Activated CD4-positive, alpha-beta T cell treated with anti-CD3 and anti-CD28 coated beads for 36 hours (primary cell): ENCODE measurements around the gene PAQR4. TPM values are rescaled to one million over a fixed set of nuclear protein-coding genes. Genes with fewer than 3 reads are reported as not detected.

Experiments used
- ATAC-seq: fragments of 200-7000 bp; cut with Tn5 transposase; one replicate; pipeline ENCODE4 v1.10.0; 2021; ENCODE audit warnings: mild to moderate bottlenecking, moderate library complexity
- CTCF ChIA-PET: fragments of 350-600 bp; sonication (Branson Sonifier 250); formaldehyde crosslinking; loops from one replicate; lab custom pipeline; 2021; ENCODE audit warnings: antibody characterized with exemption; lab: Charles Lee
- POLR2A ChIA-PET: fragments of 350-600 bp; sonication (Branson Sonifier 250); formaldehyde crosslinking; loops from one replicate; lab custom pipeline; 2021; ENCODE audit warnings: antibody characterized with exemption, inconsistent platforms; lab: Charles Lee
- DNase-seq: peaks from one replicate; pipeline ENCODE4 v3.0.0-alpha.2; 2020
- H3K27ac Mint-ChIP-seq: one replicate; pipeline ENCODE4 v1.8.0; 2021; ENCODE audit warnings: mixed read lengths
- H3K27me3 Mint-ChIP-seq: one replicate; pipeline ENCODE4 v1.8.0; 2021; ENCODE audit warnings: mixed read lengths
- H3K36me3 Mint-ChIP-seq: one replicate; pipeline ENCODE4 v1.8.0; 2021; ENCODE audit warnings: low read depth, mixed read lengths
- H3K4me1 Mint-ChIP-seq: one replicate; pipeline ENCODE4 v1.8.0; 2021; ENCODE audit warnings: mixed read lengths
- H3K4me3 Mint-ChIP-seq: one replicate; pipeline ENCODE4 v1.8.0; 2021; ENCODE audit warnings: mild to moderate bottlenecking, moderate library complexity, mixed read lengths
- H3K9me3 Mint-ChIP-seq: one replicate; pipeline ENCODE4 v1.8.0; 2021; ENCODE audit warnings: low read depth, mixed read lengths
- intact Hi-C, 2 experiments: fragments of 100-400 bp; cut with DNase I in 1 of 2; cut with micrococcal nuclease in 1 of 2; formaldehyde crosslinking; loops; one replicate each; pipeline versions ENCODE4 v1.14.2 to v1.15.1; 2022 to 2024; cut with DNase I, micrococcal nuclease
- total RNA-seq, 2 experiments: library from RNA; stranded (reverse); gene quantifications; one replicate each; pipeline ENCODE4 v1.2.3, GENCODE V29; 2021

PAQR4 gene
- total RNA-seq, 2 experiments from 2014 or later = 28.7 to 31.2 TPM

DNA sequence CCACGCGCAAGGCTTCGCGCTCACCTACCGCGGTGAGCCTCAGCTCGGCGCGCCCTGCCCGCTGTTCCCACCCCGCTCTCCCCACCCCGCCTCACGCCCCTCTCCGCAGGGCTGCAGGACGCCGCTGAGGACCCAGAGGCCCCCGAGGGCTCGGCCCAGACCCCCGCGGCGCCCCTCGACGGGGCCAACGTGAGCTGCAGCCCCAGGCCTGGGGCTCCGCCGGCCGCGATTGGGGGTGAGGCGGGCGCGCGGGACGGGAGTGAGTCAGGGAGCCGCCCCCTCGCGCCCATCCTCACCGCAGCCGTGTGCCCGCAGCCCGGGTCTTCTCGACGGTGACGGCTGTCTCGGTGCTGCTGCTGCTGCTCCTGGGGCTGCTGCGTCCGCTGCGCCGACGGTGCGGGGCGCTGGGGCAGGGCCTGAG, 1.9 kb upstream of the PAQR4 start:
- ChIA-PET CTCF (interaction anchor here (0.8 to 1.2 kb wide), 2 partner anchors 11 to 55 kb away, joined by 3 to 4 read pairs; partner anchors contain the start of gene FLYWCH1), POLR2A (interaction anchor here (0.9 kb wide), 1 partner anchor 162 kb away, joined by 3 read pairs; no protein-coding TSS in a partner anchor)
- no peaks in the 10 kb centered on the region for H3K9me3 Mint-ChIP-seq
- H3K4me3 Mint-ChIP-seq = no peak overlapping the region
- intact Hi-C loops = loop anchor here in 1 of 2 experiments (5.0 kb wide), 1 partner anchor 295 kb away; no protein-coding TSS in a partner anchor
- DNase-seq (peak; percentile 40), ATAC-seq (no peak)
- H3K27ac Mint-ChIP-seq = no peak overlapping the region
- H3K36me3 Mint-ChIP-seq = peaks cover 10% of the 10 kb centered on the region
- peaks cover 37% of the 10 kb centered on the region for H3K4me1 Mint-ChIP-seq
- peaks cover 25% of the 10 kb centered on the region for H3K27me3 Mint-ChIP-seq

DNA sequence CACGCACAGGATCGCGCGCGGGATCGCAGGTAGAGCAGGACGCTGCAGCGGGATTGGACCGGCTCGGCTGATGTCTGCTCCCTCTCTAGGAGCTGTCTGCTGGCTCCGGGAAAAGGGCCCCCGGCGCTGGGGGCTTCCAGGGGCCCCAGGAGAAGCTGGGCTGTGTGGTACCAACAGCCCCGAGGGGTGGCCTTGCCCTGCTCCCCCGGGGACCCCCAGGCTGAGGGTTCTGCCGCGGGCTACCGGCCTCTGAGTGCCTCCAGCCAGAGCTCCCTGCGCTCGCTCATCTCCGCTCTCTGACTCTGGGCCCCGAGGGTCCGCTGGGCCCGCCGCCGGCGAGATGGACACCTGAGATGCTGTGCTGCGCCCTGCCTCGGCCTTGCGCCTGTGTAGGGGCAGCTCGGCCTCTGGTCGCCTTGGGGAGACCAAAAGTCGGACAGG, 1.4 kb upstream of the PAQR4 start:
- ATAC-seq = no peak
- ChIA-PET CTCF (interaction anchor here (0.8 kb wide), 1 partner anchor 10 kb away, joined by 3 read pairs; no protein-coding TSS in a partner anchor), POLR2A (no interaction called here)
- Mint-ChIP-seq H3K27ac (no peak overlapping the region), H3K27me3 (peaks cover 25% of the 10 kb centered on the region), H3K4me3 (peak overlapping the region; percentile 64), H3K4me1 (peaks cover 37% of the 10 kb centered on the region), H3K9me3 (no peaks in the 10 kb centered on the region), H3K36me3 (peaks cover 13% of the 10 kb centered on the region)
- intact Hi-C loops = loop anchor here in 1 of 2 experiments (2.0 to 5.0 kb wide), 3 partner anchors 53 to 295 kb away; partner anchors contain the start of gene TNFRSF12A
- DNase-seq = no peak

DNA sequence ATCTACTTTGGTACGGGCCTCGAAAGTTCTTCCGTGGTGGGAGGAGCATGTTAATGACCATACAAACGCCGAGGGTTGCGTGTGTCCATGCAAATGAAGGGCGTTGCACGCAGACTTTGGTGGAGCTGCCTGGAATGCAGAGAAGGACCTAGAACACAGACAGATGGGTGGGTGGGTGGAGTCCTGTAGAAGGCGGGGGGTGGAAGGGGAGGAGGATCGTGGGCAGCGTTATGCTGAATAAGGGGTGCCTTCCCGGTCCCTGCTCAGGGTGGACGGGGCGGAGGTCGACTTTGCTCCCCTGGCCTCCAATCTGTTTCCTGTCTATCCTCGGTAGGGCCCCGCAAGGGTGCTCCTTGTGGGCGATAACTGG, 795 bp upstream of the PAQR4 start:
- intact Hi-C loops = loop anchor here in 1 of 2 experiments (2.0 to 5.0 kb wide), 3 partner anchors 52 to 296 kb away; partner anchors contain the start of gene TNFRSF12A
- H3K4me3 Mint-ChIP-seq = peak overlapping the region; percentile 64
- DNase-seq = no peak
- peaks cover 23% of the 10 kb centered on the region for H3K27me3 Mint-ChIP-seq
- CTCF ChIA-PET = no interaction called here
- H3K36me3 Mint-ChIP-seq = peaks cover 16% of the 10 kb centered on the region
- no peaks in the 10 kb centered on the region for H3K9me3 Mint-ChIP-seq
- peaks cover 34% of the 10 kb centered on the region for H3K4me1 Mint-ChIP-seq
- POLR2A ChIA-PET = no interaction called here
- ATAC-seq = no peak
- H3K27ac Mint-ChIP-seq = no peak overlapping the region

DNA sequence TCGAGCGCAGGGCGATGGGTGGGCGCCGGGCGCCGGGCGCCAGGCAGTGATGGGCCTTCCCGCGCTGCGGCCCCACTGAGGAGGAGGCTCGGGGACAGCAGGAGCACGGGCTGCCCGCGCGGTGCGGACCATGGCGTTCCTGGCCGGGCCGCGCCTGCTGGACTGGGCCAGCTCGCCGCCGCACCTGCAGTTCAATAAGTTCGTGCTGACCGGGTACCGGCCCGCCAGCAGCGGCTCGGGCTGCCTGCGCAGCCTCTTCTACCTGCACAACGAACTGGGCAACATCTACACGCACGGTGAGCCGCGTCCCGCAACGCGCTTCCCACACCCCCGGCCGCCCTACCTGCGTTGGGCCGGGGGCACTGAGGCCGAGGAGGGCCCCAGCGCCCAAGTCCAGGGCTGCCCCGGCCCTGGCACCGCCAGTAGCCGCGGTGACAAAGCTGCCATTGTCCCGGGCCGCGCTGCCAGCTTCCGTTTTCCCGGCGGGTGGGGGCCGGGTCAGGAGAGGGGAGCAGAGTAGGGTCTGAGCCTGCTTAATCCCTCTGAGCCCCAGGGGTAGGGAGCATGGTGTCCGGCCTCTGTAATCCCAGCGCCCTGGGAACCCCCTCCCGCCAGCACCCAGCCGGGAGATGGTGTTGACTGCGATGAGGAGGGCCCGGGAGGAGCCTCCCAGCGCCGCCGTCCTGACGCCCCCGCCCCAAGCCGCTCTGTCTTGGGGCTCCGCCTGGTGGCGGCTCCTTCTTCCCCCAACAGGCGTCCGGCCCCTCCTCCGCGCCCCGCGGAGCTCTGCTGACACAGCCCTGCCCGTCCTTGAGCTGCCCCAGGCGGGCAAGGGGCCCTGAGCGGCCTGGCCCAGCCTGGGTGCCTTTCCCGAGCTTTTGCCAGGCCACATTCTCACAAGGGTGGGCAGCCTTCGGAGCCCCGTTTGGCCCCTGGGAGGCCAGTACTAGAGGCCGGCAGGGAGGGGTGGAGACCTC, 685 bp downstream of the PAQR4 start:
- H3K4me1 Mint-ChIP-seq = peaks cover 28% of the 10 kb centered on the region
- ATAC-seq (peak; percentile 78), DNase-seq (peak; percentile 95)
- intact Hi-C loops = loop anchor here (1.0 to 5.0 kb wide), 12 partner anchors 10 to 298 kb away; partner anchors contain the start of genes PKMYT1 (in 2 of the 2), THOC6 (in 2 of the 2), TNFRSF12A (in 2 of the 2) and FLYWCH1 (in 1 of the 2)
- peak overlapping the region; percentile 25 for H3K27ac Mint-ChIP-seq
- peaks cover 21% of the 10 kb centered on the region for H3K36me3 Mint-ChIP-seq
- ChIA-PET POLR2A (interaction anchor here (0.6 to 0.9 kb wide), 2 partner anchors 8 to 14 kb away, joined by 3 read pairs; no protein-coding TSS in a partner anchor), CTCF (interaction anchor here (0.6 to 1.3 kb wide), 11 partner anchors 8 to 251 kb away, joined by 3 to 5 read pairs (median 4); partner anchors contain the start of genes FLYWCH1, PKMYT1 and TNFRSF12A)
- peak overlapping the region; percentile 72 for H3K4me3 Mint-ChIP-seq
- no peaks in the 10 kb centered on the region for H3K9me3 Mint-ChIP-seq
- H3K27me3 Mint-ChIP-seq = peaks cover 19% of the 10 kb centered on the region

DNA sequence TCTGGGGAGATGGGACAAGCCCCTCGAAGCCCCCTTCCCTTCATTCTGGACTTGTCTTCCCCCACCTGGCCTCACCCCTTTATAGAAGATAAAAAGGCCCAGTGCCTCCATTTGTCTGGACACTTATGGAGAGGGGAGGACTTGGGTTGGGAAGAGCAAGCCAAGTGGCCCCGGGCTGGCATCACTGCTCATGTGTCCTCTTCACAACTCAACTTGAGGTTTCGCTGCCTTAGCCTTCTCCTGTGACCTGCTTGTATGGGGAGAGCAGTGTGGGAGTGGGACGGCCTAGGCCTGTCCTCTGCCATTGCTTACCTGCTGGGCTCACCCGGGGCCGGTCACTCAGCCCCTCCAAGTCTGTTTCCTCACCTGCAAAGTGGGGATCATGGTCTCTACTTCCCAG, 1.4 kb downstream of the PAQR4 start:
- H3K27ac Mint-ChIP-seq = no peak overlapping the region
- intact Hi-C loops = loop anchor here (1.0 to 5.0 kb wide), 3 partner anchors 10 to 249 kb away; partner anchors contain the start of genes HCFC1R1 (in 1 of the 2), PKMYT1 (in 1 of the 2), THOC6 (in 1 of the 2) and TNFRSF12A (in 1 of the 2)

DNA sequence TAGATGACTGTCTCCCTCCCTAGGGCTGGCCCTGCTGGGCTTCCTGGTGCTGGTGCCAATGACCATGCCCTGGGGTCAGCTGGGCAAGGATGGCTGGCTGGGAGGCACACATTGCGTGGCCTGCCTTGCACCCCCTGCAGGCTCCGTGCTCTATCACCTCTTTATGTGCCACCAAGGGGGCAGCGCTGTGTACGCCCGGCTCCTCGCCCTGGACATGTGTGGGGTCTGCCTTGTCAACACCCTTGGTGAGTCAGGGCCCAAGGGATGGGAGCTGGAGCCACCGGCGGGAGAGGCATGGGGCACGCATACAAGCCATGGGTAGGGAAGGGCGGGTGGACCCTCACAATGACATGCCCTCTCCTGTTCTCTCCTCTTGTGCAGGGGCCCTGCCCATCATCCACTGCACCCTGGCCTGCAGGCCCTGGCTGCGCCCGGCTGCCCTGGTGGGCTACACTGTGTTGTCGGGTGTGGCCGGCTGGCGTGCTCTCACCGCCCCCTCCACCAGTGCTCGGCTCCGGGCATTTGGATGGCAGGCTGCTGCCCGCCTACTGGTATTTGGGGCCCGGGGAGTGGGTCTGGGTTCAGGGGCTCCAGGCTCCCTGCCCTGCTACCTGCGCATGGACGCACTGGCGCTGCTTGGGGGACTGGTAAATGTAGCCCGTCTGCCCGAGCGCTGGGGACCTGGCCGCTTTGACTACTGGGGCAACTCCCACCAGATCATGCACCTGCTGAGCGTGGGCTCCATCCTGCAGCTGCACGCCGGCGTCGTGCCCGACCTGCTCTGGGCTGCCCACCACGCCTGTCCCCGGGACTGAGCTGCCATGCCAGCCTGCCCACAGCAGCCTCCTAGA, 2.2 kb downstream of the PAQR4 start:
- H3K9me3 Mint-ChIP-seq = no peaks in the 10 kb centered on the region
- H3K27ac Mint-ChIP-seq = no peak overlapping the region
- DNase-seq = no peak
- peaks cover 25% of the 10 kb centered on the region for H3K36me3 Mint-ChIP-seq
- POLR2A ChIA-PET = interaction anchor here (1.6 kb wide), 1 partner anchor 9 kb away, joined by 5 read pairs; the partner anchor contains the start of gene PKMYT1
- CTCF ChIA-PET = interaction anchor here (0.9 kb wide), 1 partner anchor 36 kb away, joined by 3 read pairs; no protein-coding TSS in a partner anchor
- peaks cover 21% of the 10 kb centered on the region for H3K4me1 Mint-ChIP-seq
- H3K4me3 Mint-ChIP-seq = peak overlapping the region; percentile 72
- intact Hi-C loops = loop anchor here in 1 of 2 experiments (5.0 kb wide), 1 partner anchor 51 kb away; the partner anchor contains the start of genes HCFC1R1, THOC6 and TNFRSF12A
- peaks cover 10% of the 10 kb centered on the region for H3K27me3 Mint-ChIP-seq
- no peak for ATAC-seq

More for the DNA sequence above, 1.4 kb downstream of the PAQR4 start:
- POLR2A ChIA-PET = interaction anchor here (0.6 to 1.6 kb wide), 2 partner anchors 10 to 14 kb away, joined by 3 to 5 read pairs; partner anchors contain the start of gene PKMYT1
- CTCF ChIA-PET = interaction anchor here (0.6 to 1.3 kb wide), 9 partner anchors 8 to 252 kb away, joined by 3 to 5 read pairs (median 3); partner anchors contain the start of genes FLYWCH1 and TNFRSF12A
- ATAC-seq (no peak), DNase-seq (no peak)
- Mint-ChIP-seq H3K4me3 (peak overlapping the region; percentile 72), H3K27me3 (peaks cover 16% of the 10 kb centered on the region), H3K36me3 (peaks cover 22% of the 10 kb centered on the region), H3K9me3 (no peaks in the 10 kb centered on the region), H3K4me1 (peaks cover 24% of the 10 kb centered on the region)

DNA sequence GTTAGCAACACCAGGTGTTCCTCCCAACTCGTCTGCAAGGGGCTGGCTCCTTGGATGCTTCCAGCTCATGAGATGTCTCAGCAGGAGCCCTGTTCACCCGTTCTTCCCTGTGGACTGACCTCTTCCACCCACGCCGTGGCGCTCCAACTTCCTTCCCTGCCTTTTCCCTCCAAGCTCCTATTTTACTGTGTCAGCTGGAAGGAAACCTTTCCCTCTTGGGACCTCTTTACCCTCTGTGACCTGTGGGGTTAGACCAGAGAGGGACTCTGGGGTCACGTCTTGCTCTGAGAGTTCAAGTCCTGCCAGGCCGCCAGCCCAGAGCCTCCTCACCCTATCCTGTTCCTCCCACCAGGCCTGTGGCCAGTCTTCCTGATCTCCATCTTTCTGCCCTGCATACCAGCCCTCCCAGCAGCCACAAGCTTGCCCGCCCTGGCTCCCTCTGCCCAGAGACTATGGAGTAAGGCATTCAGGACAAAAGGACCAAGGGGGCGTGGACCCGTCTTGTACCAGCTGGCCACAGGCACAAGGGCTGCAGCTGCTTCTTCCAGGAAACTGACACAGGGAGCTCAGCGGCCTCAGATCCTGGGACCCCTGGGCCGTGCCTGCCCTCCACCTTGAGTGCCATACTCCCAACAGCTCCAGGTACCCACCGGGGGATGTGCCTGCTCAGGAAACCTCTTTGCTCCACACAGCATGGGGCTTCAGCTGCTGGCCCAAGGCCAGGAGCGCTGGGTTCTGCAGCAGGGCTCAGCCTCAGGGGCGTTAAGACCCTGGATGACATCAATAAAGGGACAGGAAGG, 3.0 kb downstream of the PAQR4 start:
- Mint-ChIP-seq H3K9me3 (no peaks in the 10 kb centered on the region), H3K4me3 (no peak overlapping the region), H3K4me1 (peaks cover 21% of the 10 kb centered on the region), H3K27ac (no peak overlapping the region), H3K27me3 (peaks cover 10% of the 10 kb centered on the region), H3K36me3 (peaks cover 30% of the 10 kb centered on the region)
- intact Hi-C loops = loop anchor here in 1 of 2 experiments (5.0 kb wide), 1 partner anchor 50 kb away; the partner anchor contains the start of genes HCFC1R1, THOC6 and TNFRSF12A
- DNase-seq (no peak), ATAC-seq (no peak)
- ChIA-PET CTCF (interaction anchor here (0.8 to 1.6 kb wide), 3 partner anchors 10 to 178 kb away, joined by 3 to 7 read pairs (median 3); no protein-coding TSS in a partner anchor), POLR2A (interaction anchor here (0.6 to 1.6 kb wide), 3 partner anchors 8 to 95 kb away, joined by 3 to 5 read pairs (median 3); partner anchors contain the start of gene PKMYT1)

DNA sequence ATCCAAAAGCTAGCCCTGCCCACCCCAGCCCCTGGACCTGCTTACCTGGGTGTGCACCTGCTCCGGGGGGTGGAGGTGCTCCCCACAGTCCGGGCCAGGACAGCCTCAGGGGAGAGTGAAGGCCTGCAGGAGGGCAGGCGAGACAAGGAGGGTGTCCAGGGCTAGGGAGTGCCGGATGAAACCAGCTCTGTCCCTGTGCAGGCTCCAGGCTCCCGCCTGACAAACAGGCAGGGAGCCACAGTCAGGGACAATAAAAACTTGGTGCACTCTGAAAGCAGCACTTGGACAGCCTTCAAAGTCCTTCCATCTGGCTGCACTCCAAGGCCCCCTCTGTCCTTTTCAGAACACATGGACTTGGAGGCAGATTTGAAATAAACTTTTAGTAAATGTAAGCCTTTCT, 3.9 kb downstream of the PAQR4 start:
- ChIA-PET CTCF (interaction anchor here (0.8 to 1.6 kb wide), 3 partner anchors 11 to 178 kb away, joined by 3 to 7 read pairs (median 3); no protein-coding TSS in a partner anchor), POLR2A (interaction anchor here (0.5 kb wide), 1 partner anchor 189 kb away, joined by 3 read pairs; no protein-coding TSS in a partner anchor)
- H3K36me3 Mint-ChIP-seq = peaks cover 37% of the 10 kb centered on the region
- H3K4me1 Mint-ChIP-seq = peaks cover 17% of the 10 kb centered on the region
- H3K9me3 Mint-ChIP-seq = no peaks in the 10 kb centered on the region
- ATAC-seq = no peak
- DNase-seq = no peak
- intact Hi-C loops = loop anchor here in 1 of 2 experiments (5.0 kb wide), 1 partner anchor 49 kb away; the partner anchor contains the start of genes HCFC1R1, THOC6 and TNFRSF12A
- H3K27ac Mint-ChIP-seq = no peak overlapping the region
- peaks cover 5% of the 10 kb centered on the region for H3K27me3 Mint-ChIP-seq
- H3K4me3 Mint-ChIP-seq = no peak overlapping the region
